RCC 7860 (cell line): Measurements from ENCODE around the gene ZBTB16.

ENCODE experiments used
- DNase-seq: peaks from one replicate; pipeline ENCODE4 v3.0.0-alpha.2; 2015; ENCODE audit warnings: low spot score
- FAIRE-seq: peaks from 2 replicates; lab custom pipeline; 2012; peaks lifted over from hg19 to GRCh38; lab: Jason Lieb, UNC

Gene ZBTB16

DNA sequence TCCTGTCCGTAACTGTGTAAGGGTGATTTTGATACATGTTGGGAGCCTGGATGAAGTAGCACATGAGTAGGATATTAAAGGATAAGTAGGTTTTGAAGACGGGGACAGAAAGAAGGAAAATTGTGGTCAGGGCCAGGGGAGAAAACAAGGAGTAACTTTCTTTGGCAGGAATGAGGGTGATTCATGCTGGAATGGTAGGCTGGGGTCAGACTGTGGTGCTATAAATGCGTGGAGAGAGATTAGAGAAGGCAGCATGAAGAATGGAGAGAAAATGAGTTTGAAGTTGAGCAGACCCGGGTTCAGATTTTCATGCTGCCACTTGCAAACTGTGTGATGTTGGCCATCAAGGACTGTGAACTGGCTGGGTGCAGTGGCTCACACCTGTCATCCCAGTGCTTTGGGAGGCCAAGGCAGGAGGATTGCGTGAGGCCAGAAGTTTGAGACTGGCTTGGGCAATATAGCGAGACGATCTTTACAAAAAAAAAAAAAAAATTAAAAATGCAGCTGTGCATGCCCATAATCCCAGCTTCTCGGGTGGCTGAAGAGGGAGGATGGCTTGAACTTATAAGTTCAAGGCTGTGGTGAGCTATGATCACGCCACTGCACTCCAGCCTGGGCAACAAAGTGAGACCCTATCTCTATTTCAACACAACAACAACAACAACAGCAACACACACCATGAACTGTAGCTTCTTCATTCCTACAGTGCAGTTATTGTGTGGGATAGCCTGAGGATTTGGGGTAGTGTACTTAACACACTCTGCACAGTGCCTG is 22.3 kb downstream of the ZBTB16 start:
- DNase-seq = no peak
- FAIRE-seq = no peak

DNA sequence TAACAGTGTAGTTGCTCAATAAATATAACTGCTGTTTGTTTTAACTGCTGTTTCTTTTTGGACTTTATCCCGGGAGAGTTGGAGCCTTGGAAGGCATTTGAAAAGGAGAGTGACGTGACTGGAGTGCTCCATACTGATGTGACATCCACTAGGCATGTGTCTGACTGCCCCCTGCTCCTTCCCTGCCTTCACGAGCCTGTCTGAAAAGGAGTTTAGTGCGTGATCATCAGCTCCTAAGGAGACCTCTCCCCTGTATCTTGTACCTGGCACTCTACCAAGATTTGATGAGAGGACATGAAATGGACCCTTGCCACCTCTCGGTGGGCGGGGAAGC is 22.9 kb downstream of the ZBTB16 start:
- DNase-seq = no peak
- FAIRE-seq = no peak

- DNase-seq (no peak), FAIRE-seq (no peak)
These were observed 23.3 kb downstream of the ZBTB16 start for GRCh38 chr11:114082767-114083181.

- no peak for DNase-seq
- no peak for FAIRE-seq
These were observed 24.1 kb downstream of the ZBTB16 start for GRCh38 chr11:114083391-114084252.

DNA sequence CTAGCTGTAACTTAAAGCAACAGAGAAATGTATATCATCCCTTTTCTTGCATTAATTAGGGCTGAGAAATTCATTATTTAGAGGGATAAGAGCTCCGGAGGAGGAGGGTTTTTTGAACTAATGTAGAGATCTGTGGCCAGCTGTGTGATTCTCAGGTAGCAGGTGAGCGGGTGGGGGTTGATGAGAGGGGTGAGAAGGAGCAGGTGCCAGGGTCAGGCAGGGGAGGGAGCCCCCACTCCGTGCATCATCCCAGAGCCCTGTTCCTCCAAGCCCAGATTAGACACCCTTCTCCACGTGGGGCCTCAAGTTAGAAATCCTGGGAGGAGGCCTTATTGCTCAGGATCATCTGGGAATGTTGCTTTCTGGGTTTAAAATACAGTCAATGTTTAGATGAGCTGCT is 24.9 kb downstream of the ZBTB16 start:
- FAIRE-seq = no peak

GRCh38 chr11:114085965-114086793 is 26.7 kb downstream of the ZBTB16 start:
- DNase-seq (no peak), FAIRE-seq (no peak)

More for the DNA sequence above, 24.9 kb downstream of the ZBTB16 start:
- no peak for DNase-seq

GRCh38 chr11:114087025-114087424 is 27.5 kb downstream of the ZBTB16 start:
- FAIRE-seq = no peak
- DNase-seq = no peak

GRCh38 chr11:114088216-114088615 is 28.7 kb downstream of the ZBTB16 start:
- DNase-seq (no peak), FAIRE-seq (no peak)

DNA sequence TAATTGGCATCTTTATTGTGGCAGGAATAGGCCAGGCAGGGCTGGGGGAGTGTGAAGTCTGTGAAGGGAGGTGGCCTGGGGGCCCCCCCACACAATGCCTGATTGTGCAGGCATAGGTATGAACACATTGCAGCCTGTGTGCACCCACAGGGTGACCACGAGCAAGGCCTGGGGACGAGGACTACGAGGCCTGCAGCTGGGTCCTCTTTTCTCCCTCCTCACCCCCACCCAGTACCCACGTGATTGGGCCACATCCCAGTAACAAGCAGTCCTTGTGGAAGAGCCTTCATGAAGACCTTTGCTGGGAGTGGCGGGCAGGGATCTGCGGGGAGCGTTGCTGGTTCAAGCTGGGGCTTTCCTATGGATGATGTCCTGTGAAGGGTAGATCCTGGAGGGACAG is 29.3 kb downstream of the ZBTB16 start:
- DNase-seq = no peak
- FAIRE-seq = no peak

GRCh38 chr11:114089748-114090147 is 30.2 kb downstream of the ZBTB16 start:
- no peak for FAIRE-seq
- DNase-seq = no peak

GRCh38 chr11:114090225-114090910 is 30.9 kb downstream of the ZBTB16 start:
- no peak for DNase-seq
- no peak for FAIRE-seq

GRCh38 chr11:114090976-114091375 is 31.5 kb downstream of the ZBTB16 start:
- no peak for FAIRE-seq
- DNase-seq = no peak

DNA sequence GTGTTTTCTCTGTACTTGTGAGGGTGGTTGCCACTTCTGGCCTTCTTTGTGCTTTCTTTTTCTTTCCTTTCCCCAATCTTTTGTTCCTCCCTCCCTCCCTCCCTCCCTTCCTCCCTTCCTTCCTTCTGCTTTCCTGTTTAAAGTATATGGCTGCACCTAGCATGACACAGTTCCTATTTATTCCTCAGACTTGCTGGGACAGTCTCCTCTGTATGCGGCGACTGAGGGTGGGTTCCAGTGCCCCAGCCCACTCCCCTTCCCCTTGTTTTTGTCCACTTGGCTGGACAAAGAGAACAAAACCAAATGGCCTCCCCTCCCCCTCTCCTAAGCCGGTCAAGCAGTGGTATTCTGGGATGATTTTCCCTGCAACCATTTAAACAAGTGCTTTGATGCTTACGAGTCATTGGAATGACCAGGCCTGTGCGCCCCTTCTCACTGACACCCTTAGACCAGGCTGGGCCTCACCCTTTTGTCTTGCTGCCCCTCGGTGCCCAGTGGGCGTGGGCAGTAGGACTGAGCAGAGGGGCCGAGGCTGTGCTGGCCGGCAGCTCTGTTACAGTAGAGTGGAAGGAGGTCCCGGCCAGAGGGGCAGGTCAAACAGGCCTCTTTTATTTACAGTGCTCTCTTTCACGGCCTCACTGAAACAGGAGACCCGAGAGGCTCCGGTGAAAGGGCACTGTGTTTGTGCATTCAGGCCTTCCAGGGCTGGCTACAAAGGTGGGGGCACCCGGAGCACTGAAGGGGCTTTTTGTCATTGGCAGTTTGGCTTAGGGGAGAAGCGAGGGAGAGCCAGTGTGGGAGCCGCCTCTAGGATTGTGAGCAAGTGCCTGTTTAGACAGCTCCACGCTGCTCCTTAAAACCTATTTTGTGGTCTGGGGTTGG is 32.2 kb downstream of the ZBTB16 start:
- FAIRE-seq (no peak), DNase-seq (no peak)

DNA sequence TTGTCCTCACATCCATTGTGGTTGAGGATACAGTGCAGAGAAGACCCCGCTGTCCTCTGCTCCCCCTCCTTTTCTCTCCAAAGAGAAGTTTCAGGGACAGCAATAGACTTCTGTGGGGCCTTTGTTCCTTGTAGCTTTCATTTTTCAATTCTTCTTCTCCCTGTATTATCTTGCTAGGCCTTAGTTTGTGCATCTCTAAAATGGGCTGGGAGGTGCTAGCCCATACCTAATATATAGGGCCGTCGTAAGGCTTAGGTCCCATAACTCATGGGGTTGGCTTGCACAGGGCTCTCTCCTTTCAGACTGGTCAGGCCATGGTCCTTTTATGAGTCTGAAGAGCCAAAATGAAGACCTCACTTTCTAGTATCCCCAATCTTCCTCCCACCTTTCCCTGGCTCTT is 33.0 kb downstream of the ZBTB16 start:
- DNase-seq (no peak), FAIRE-seq (no peak)

DNA sequence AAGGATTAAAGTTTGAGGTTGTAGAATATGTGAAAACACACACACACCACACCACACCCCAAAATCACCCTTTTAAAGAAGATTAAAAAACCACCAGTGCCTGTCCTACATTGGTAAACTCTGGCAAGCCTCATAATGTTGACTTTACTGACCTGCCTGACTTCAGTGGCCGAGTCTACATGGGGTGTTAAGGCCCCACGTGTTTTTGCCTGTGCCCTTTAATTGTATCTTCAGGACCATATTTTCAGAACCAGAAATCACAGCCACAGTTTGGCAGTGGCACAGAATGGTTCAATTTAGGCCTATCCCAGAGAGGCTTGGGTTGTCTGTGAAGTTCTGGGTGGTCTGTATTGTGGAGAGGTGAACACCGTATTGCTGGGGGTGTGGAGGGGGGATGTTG is 33.4 kb downstream of the ZBTB16 start:
- FAIRE-seq = no peak
- no peak for DNase-seq

- DNase-seq = no peak
- FAIRE-seq = no peak
These were observed 35.0 kb downstream of the ZBTB16 start for GRCh38 chr11:114094516-114094915.

GRCh38 chr11:114095899-114096298 is 36.4 kb downstream of the ZBTB16 start:
- FAIRE-seq (no peak), DNase-seq (no peak)

GRCh38 chr11:114097832-114098231 is 38.3 kb downstream of the ZBTB16 start:
- no peak for DNase-seq
- no peak for FAIRE-seq

DNA sequence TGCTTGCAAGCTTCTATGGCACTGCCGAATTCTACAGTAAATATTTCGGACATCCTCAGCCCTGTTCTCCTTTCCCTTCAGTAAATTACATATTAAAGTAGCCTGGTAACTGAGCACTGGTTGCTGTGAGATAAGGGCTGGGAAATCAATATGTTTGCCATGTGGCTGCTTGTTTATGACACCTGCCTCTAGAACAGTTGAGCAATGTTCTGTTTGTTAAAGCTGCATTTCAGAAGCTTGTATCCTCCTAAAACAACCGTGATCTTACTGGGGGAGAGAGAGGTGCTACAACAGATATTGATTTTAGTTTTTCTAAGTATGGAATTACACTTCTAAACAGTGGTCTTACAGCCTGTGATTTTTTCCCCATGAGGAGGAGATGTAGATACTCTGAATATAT is 39.4 kb downstream of the ZBTB16 start:
- no peak for FAIRE-seq
- no peak for DNase-seq
